A549 (cell line): ENCODE measurements around the gene IL11RA. TPM values are rescaled to one million over a fixed set of nuclear protein-coding genes. Genes with fewer than 3 reads are reported as not detected.
A peak's percentile ranks its signal among the peaks of the same experiment; 100 is the strongest.

Experiments
- ATAC-seq, 2 experiments: fragments of 200-7000 bp in 1 of 2; fragments of >200 bp in 1 of 2; cut with Nextera tagmentation in 1 of 2; cut with Tn5 transposase in 1 of 2; 3 replicates each; pipeline versions ENCODE4 v1.8.0 to v1.9.1; 2018 to 2020; ENCODE audit warnings: mild to moderate bottlenecking in 1 of 2, moderate library complexity in 1 of 2
- CTCF ChIA-PET: fragments of 300-600 bp; sonication (Branson Sonifier 250); formaldehyde crosslinking; extraction: SDS; loops from one replicate; lab custom pipeline; 2021; ENCODE audit warnings: antibody characterized with exemption, inconsistent platforms; lab: Yijun Ruan, JAX
- POLR2A ChIA-PET: fragments of 350-600 bp; formaldehyde crosslinking; extraction: SDS; loops from one replicate; lab custom pipeline; 2021; ENCODE audit warnings: antibody characterized with exemption, inconsistent platforms; lab: Yijun Ruan, JAX
- DNase-seq, 2 experiments: peaks; one replicate each; pipeline versions ENCODE4 v3.0.0 to v3.0.0-alpha.2; 2011 to 2016; ENCODE audit warnings: low read depth in 1 of 2, low spot score in 1 of 2
- FAIRE-seq: peaks from 2 replicates; lab custom pipeline; 2011; peaks lifted over from hg19 to GRCh38; lab: Jason Lieb, UNC
- H3K27ac ChIP-seq, 2 experiments: fragments of >200 bp; sonication (Bioruptor Twin); formaldehyde crosslinking; 3 replicates each; pipeline ENCODE4 v1.5.1; 2016 to 2017
- H3K4me1 ChIP-seq: fragments of >200 bp; sonication (Bioruptor Twin); formaldehyde crosslinking; 3 replicates; pipeline ENCODE4 v1.6.1; 2016
- H3K4me2 ChIP-seq: fragments of >200 bp; sonication (Bioruptor Twin); formaldehyde crosslinking; 3 replicates; pipeline ENCODE4 v1.6.1; 2016
- H3K4me3 ChIP-seq: fragments of >200 bp; sonication (Bioruptor Twin); formaldehyde crosslinking; 3 replicates; pipeline ENCODE4 v1.5.1; 2016
- H3K9me3 ChIP-seq: fragments of >200 bp; sonication (Bioruptor Twin); formaldehyde crosslinking; 3 replicates; pipeline ENCODE4 v1.6.1; 2016
- BCL3 ChIP-seq: fragments of >200 bp; sonication (Bioruptor Twin); formaldehyde crosslinking; IDR thresholded peaks from 3 replicates; pipeline ENCODE4 v1.6.1; 2016
- BHLHE40 ChIP-seq: IDR thresholded peaks from 2 replicates; pipeline ENCODE4 v1.6.1; 2012; ENCODE audit warnings: low read depth, low read length, inconsistent platforms
- CBX2 ChIP-seq: fragments of 200-600 bp; sonication (generic); IDR thresholded peaks from 2 replicates; pipeline ENCODE4 v1.6.1; 2016; ENCODE audit warnings: low read depth, mild to moderate bottlenecking, borderline replicate concordance
- CHD2 ChIP-seq: fragments of 150-350 bp; IDR thresholded peaks from 2 replicates; pipeline ENCODE4 v1.6.1; 2014; ENCODE audit warnings: low read length; ENCODE audit not compliant: partially characterized antibody
- CHD4 ChIP-seq: fragments of 200-600 bp; sonication (generic); IDR thresholded peaks from 2 replicates; pipeline ENCODE4 v1.6.1; 2016; ENCODE audit warnings: antibody characterized with exemption, mild to moderate bottlenecking, borderline replicate concordance
- EP300 ChIP-seq, 2 experiments: fragments of >200 bp; sonication (Bioruptor Twin); formaldehyde crosslinking; IDR thresholded peaks; 2 replicates in 1 of 2; 3 replicates in 1 of 2; pipeline ENCODE4 v1.6.1; 2016 to 2017
- ESRRA ChIP-seq: fragments of 150-350 bp; IDR thresholded peaks from 2 replicates; pipeline ENCODE4 v1.6.1; 2014; ENCODE audit warnings: mild to moderate bottlenecking, low read length, borderline replicate concordance
- FOSB ChIP-seq: fragments of 250-450 bp; sonication (Bioruptor Pico); IDR thresholded peaks from 2 replicates; pipeline ENCODE4 v1.5.0; 2020; ENCODE audit warnings: mild to moderate bottlenecking, moderate library complexity
- FOSL2 ChIP-seq, 2 experiments: fragments of 450-650 bp in 1 of 2; fragments of >200 bp in 1 of 2; sonication (Bioruptor Twin) in 1 of 2; formaldehyde crosslinking; IDR thresholded peaks; 2 replicates each; pipeline versions ENCODE4 v1.5.0 to v1.6.1; 2016 to 2020; ENCODE audit warnings: mild to moderate bottlenecking in 1 of 2, moderate library complexity in 1 of 2
- FOXS1 ChIP-seq: fragments of 250-450 bp; sonication (Bioruptor Pico); IDR thresholded peaks from 2 replicates; pipeline ENCODE4 v1.5.0; 2020; ENCODE audit warnings: mild to moderate bottlenecking, moderate library complexity
- GATA3 ChIP-seq: IDR thresholded peaks from 2 replicates; pipeline ENCODE4 v1.6.1; 2012; ENCODE audit warnings: borderline replicate concordance
- HES2 ChIP-seq: fragments of >200 bp; sonication (Bioruptor Twin); formaldehyde crosslinking; IDR thresholded peaks from 2 replicates; pipeline ENCODE4 v1.6.1; 2016
- HOXA7 ChIP-seq: fragments of 250-450 bp; sonication (Bioruptor Pico); IDR thresholded peaks from 2 replicates; pipeline ENCODE4 v1.5.0; 2020; ENCODE audit warnings: mild to moderate bottlenecking, moderate library complexity
- HOXB5 ChIP-seq: fragments of 250-450 bp; sonication (Bioruptor Pico); IDR thresholded peaks from 2 replicates; pipeline ENCODE4 v1.5.0; 2020; ENCODE audit warnings: mild to moderate bottlenecking, moderate library complexity
- KDM1A ChIP-seq: fragments of 200-600 bp; sonication (generic); IDR thresholded peaks from 2 replicates; pipeline ENCODE4 v1.6.1; 2016; ENCODE audit warnings: low read depth, mild to moderate bottlenecking
- KDM5A ChIP-seq: fragments of 200-600 bp; sonication (generic); IDR thresholded peaks from 2 replicates; pipeline ENCODE4 v1.6.1; 2016; ENCODE audit warnings: antibody characterized with exemption, mild to moderate bottlenecking
- MAX ChIP-seq: IDR thresholded peaks from 2 replicates; pipeline ENCODE4 v1.6.1; 2012
- MAZ ChIP-seq: fragments of 150-350 bp; IDR thresholded peaks from 2 replicates; pipeline ENCODE4 v1.6.1; 2014; ENCODE audit warnings: antibody characterized with exemption, low read depth, low read length, borderline replicate concordance
- MYC ChIP-seq: IDR thresholded peaks from 2 replicates; pipeline ENCODE4 v1.6.1; 2012; ENCODE audit warnings: mild to moderate bottlenecking, inconsistent platforms, low read length, improper control_type of control experiment, borderline replicate concordance
- NFE2L2 ChIP-seq: fragments of 150-350 bp; conservative IDR thresholded peaks from 2 replicates; pipeline ENCODE4 v1.6.1; 2014; ENCODE audit warnings: low read length
- NPAS2 ChIP-seq: fragments of 250-450 bp; sonication (Bioruptor Pico); IDR thresholded peaks from 2 replicates; pipeline ENCODE4 v1.8.0; 2022; ENCODE audit warnings: mild to moderate bottlenecking, moderate library complexity, borderline replicate concordance
- POLR2A ChIP-seq: IDR thresholded peaks from 2 replicates; pipeline ENCODE4 v1.6.1; 2012; ENCODE audit warnings: mild to moderate bottlenecking, low read length
- RAD21 ChIP-seq, 2 experiments: fragments of >200 bp in 1 of 2; sonication (Bioruptor Twin) in 1 of 2; formaldehyde crosslinking in 1 of 2; IDR thresholded peaks in 1 of 2; conservative IDR thresholded peaks in 1 of 2; 2 replicates in 1 of 2; 3 replicates in 1 of 2; pipeline ENCODE4 v1.6.1; 2012 to 2018; ENCODE audit warnings: inconsistent platforms in 1 of 2
- SMC3 ChIP-seq: fragments of >200 bp; sonication (Bioruptor Twin); formaldehyde crosslinking; IDR thresholded peaks from 3 replicates; pipeline ENCODE4 v1.6.1; 2018; ENCODE audit warnings: inconsistent platforms
- TP53 ChIP-seq: fragments of 250-450 bp; sonication (Bioruptor Pico); IDR thresholded peaks from 2 replicates; pipeline ENCODE4 v1.5.0; 2021; ENCODE audit warnings: mild to moderate bottlenecking, moderate library complexity
- USF2 ChIP-seq: fragments of 450-650 bp; IDR thresholded peaks from 2 replicates; pipeline ENCODE4 v1.6.1; 2014; ENCODE audit warnings: antibody characterized with exemption
- ZSCAN20 ChIP-seq: fragments of 250-450 bp; sonication (Bioruptor Pico); IDR thresholded peaks from 2 replicates; pipeline ENCODE4 v1.8.0; 2022; ENCODE audit warnings: mild to moderate bottlenecking, moderate library complexity
- WGBS: methylation state at CpG from one replicate; pipeline ENCODE4 v1.1.6; 2017; ENCODE audit errors: missing lambda C conversion rate; 5-methylcytosine and 5-hydroxymethylcytosine counted together
- polyA plus RNA-seq, 4 experiments: library from polyadenylated mRNA; depleted of rRNA in 3 of 4; stranded (reverse); fragments of >200 nt; fragmentation: RNase III in 1 of 4; extraction: RNeasy Plus Mini Kit Qiagen cat#74134 plus additional on column Dnase treatment in 1 of 4; gene quantifications; 2 replicates in 3 of 4; 3 replicates in 1 of 4; pipeline ENCODE4 v1.2.3, GENCODE V29; 2011 to 2017

The IL11RA gene
- polyA plus RNA-seq, 2 of the 4 experiments (the other 2 are of a cell fraction), result 5.6 to 6.8 TPM

GRCh38 chr9:34630402-34631154 lies 21.4 kb upstream of the IL11RA start:
- TF ChIP-seq POLR2A (no peak), TP53 (CRISPR knock-in tag) (no peak), SMC3 (no peak), BCL3 (no peak), KDM1A (no peak), ZSCAN20 (CRISPR knock-in tag) (no peak), GATA3 (no peak), BHLHE40 (no peak), MAX (no peak), CHD4 (no peak), RAD21 (conservative IDR thresholded peaks at IDR 0.05 in 1 of 2, IDR thresholded peaks at IDR 0.05 in 1 of 2) (no peak), ESRRA (no peak), HOXB5 (CRISPR knock-in tag) (no peak), KDM5A (no peak), FOSL2 (IDR thresholded peaks at IDR 0.05) (no peak), FOSL2 (CRISPR knock-in tag; IDR thresholded peaks at IDR 0.05) (no peak), MYC (no peak), EP300 (IDR thresholded peaks at IDR 0.05) (no peak)
- CTCF ChIA-PET, result interaction anchor here (1.5 to 13.3 kb wide), 4 partner anchors 10 to 111 kb away, joined by 3 to 429 read pairs (median 6); partner anchors contain the start of genes DCTN3 and RPP25L

GRCh38 chr9:34633166-34633565 lies 18.8 kb upstream of the IL11RA start:
- DNase-seq, result no peak
- peaks cover 28% of the 10 kb centered on the region; the same call in 2 of the 3 replicates for H3K4me1 ChIP-seq
- H3K4me2 ChIP-seq, result no peak overlapping the region
- ATAC-seq, result no peak
- POLR2A ChIA-PET, result interaction anchor here (0.7 to 1.3 kb wide), 4 partner anchors 13 to 298 kb away, joined by 3 to 12 read pairs (median 4); partner anchors contain the start of genes DCTN3 and RPP25L
- no peak overlapping the region for H3K27ac ChIP-seq
- no peak for FAIRE-seq
- CTCF ChIA-PET, result interaction anchor here (0.9 to 22.6 kb wide), 23 partner anchors 10 to 230 kb away, joined by 3 to 429 read pairs (median 7); partner anchors contain the start of genes CCL27, DCTN3, GALT and IL11RA
- TF ChIP-seq HES2, result no peak
- no peak for TF ChIP-seq FOSB (CRISPR knock-in tag)
- no peak for TF ChIP-seq BHLHE40
- TF ChIP-seq NFE2L2, result no peak
- TF ChIP-seq CHD2, result no peak
- TF ChIP-seq HOXA7, result no peak
- no peak for TF ChIP-seq CBX2
- TF ChIP-seq FOSL2 (IDR thresholded peaks at IDR 0.05), result no peak
- no peak for TF ChIP-seq FOSL2 (CRISPR knock-in tag; IDR thresholded peaks at IDR 0.05)
- no peak for TF ChIP-seq NPAS2 (CRISPR knock-in tag)
- no peak for TF ChIP-seq ESRRA
- no peak for TF ChIP-seq USF2
- TF ChIP-seq MAZ, result no peak
- TF ChIP-seq FOXS1 (CRISPR knock-in tag), result no peak
- no peak overlapping the region for H3K4me3 ChIP-seq
- WGBS, result 84% methylated on average over 5 of the region's 5 CpGs
- no peaks in the 10 kb centered on the region for H3K9me3 ChIP-seq

More at GRCh38 chr9:34630402-34631154, 21.4 kb upstream of the IL11RA start:
- POLR2A ChIA-PET, result interaction anchor here (1.1 kb wide), 1 partner anchor 10 kb away, joined by 3 read pairs; the partner anchor contains the start of gene DCTN3
- Histone ChIP-seq H3K27ac (no peak overlapping the region), H3K4me2 (peak overlapping the region; percentile 23; the same call in 2 of the 3 replicates), H3K4me3 (no peak overlapping the region), H3K9me3 (no peaks in the 10 kb centered on the region), H3K4me1 (peaks cover 16% of the 10 kb centered on the region; the same call in 2 of the 3 replicates)
- ATAC-seq (no peak), FAIRE-seq (no peak), DNase-seq (no peak)
- 43% methylated on average over 5 of the region's 5 CpGs for WGBS
